PC-3 (cell line): Measurements from ENCODE around the gene MIOX.

Experiments
- CTCF ChIP-seq: fragments of 300-600 bp; sonication (generic); conservative IDR thresholded peaks from 2 replicates; pipeline ENCODE4 v1.5.1; 2017; ENCODE audit warnings: antibody characterized with exemption, low read depth, mild to moderate bottlenecking, low read length
- EZH2 ChIP-seq: fragments of 300-600 bp; sonication (generic); IDR thresholded peaks from one replicate; pipeline ENCODE4 v1.6.1; 2017; ENCODE audit warnings: antibody characterized with exemption, mild to moderate bottlenecking, low read length; ENCODE audit not compliant: unreplicated experiment

- no peak for TF ChIP-seq CTCF
- TF ChIP-seq EZH2 = no peak
Measured at GRCh38 chr22:50446708-50447575, 39.7 kb upstream of the MIOX start.
